K562 (cell line): Measurements from ENCODE around the gene INSIG1. TPM values are rescaled to one million over a fixed set of nuclear protein-coding genes. Genes with fewer than 3 reads are reported as not detected.

Experiments used
- ATF7 ChIP-seq: fragments of 450-650 bp; IDR thresholded peaks from 2 replicates; pipeline ENCODE4 v1.7.1; 2014; ENCODE audit warnings: mild to moderate bottlenecking, moderate library complexity
- CREM ChIP-seq: IDR thresholded peaks from 2 replicates; pipeline ENCODE4 v1.6.1; 2014; ENCODE audit warnings: antibody characterized with exemption, low read depth
- E2F8 ChIP-seq: fragments of 450-650 bp; IDR thresholded peaks from 2 replicates; pipeline ENCODE4 v1.7.1; 2018; ENCODE audit warnings: mild to moderate bottlenecking, low read depth; ENCODE audit not compliant: partially characterized antibody
- KLF13 ChIP-seq: fragments of 450-650 bp; IDR thresholded peaks from 2 replicates; pipeline ENCODE4 v1.6.1; 2016; ENCODE audit warnings: missing genetic modification characterization, low read depth, mild to moderate bottlenecking, missing compliant biosample characterization, moderate library complexity, borderline replicate concordance
- MYBL2 ChIP-seq, 2 experiments: fragments of 450-650 bp in 1 of 2; sonication (generic) in 1 of 2; formaldehyde crosslinking in 1 of 2; IDR thresholded peaks; 2 replicates each; pipeline versions ENCODE4 v1.6.1 to v1.8.1; 2017 to 2022; ENCODE audit warnings: borderline replicate concordance in 1 of 2, inconsistent platforms in 1 of 2, low read depth in 1 of 2, mild to moderate bottlenecking in 1 of 2, missing genetic modification reagents in 1 of 2, moderate library complexity in 1 of 2
- PRPF4 ChIP-seq: fragments of 200-400 bp; formaldehyde crosslinking; IDR thresholded peaks from one replicate; pipeline ENCODE4 v1.6.1; 2017; ENCODE audit warnings: low read length, low read depth, mild to moderate bottlenecking; ENCODE audit not compliant: insufficient read depth, poor library complexity, severe bottlenecking
- RBM22 ChIP-seq: fragments of 200-400 bp; formaldehyde crosslinking; IDR thresholded peaks from 2 replicates; pipeline ENCODE4 v1.6.1; 2018; ENCODE audit warnings: low read length, low read depth; ENCODE audit not compliant: poor library complexity, severe bottlenecking
- SMAD4 ChIP-seq: fragments of 250-450 bp; sonication (Bioruptor Pico); conservative IDR thresholded peaks from 2 replicates; pipeline ENCODE4 v1.8.0; 2021; ENCODE audit warnings: inconsistent platforms, mild to moderate bottlenecking, moderate library complexity
- STAT5A ChIP-seq: IDR thresholded peaks from 2 replicates; pipeline ENCODE4 v1.6.1; 2012; ENCODE audit warnings: low read length, inconsistent platforms, borderline replicate concordance
- STAT5B ChIP-seq: fragments of 250-450 bp; sonication (Bioruptor Pico); IDR thresholded peaks from 2 replicates; pipeline ENCODE4 v1.8.0; 2021; ENCODE audit warnings: mild to moderate bottlenecking, inconsistent platforms
- ZBTB2 ChIP-seq: fragments of 450-650 bp; IDR thresholded peaks from 2 replicates; pipeline ENCODE4 v1.6.1; 2016; ENCODE audit warnings: antibody characterized with exemption
- ZKSCAN1 ChIP-seq: fragments of 150-350 bp; IDR thresholded peaks from 2 replicates; pipeline ENCODE4 v1.6.1; 2016; ENCODE audit warnings: low read depth, low read length
- ZNF354B ChIP-seq: fragments of 250-450 bp; sonication (Bioruptor Pico); IDR thresholded peaks from 2 replicates; pipeline ENCODE4 v1.4.0; 2020
- polyA plus RNA-seq, 8 experiments: library from polyadenylated mRNA; depleted of rRNA in 4 of 8; stranded (reverse) in 5 of 8; unstranded in 3 of 8; fragments of >200 nt; fragmentation: Nextera tagmentation in 2 of 8; fragmentation: Illumina TruSeq in 1 of 8; extraction: Ambion mirVana in 2 of 8; extraction: Trizol in 1 of 8; gene quantifications; 2 replicates each; pipeline versions ENCODE4 v1.2.1 to v1.2.3, GENCODE V29; 2011 to 2014; ENCODE audit warnings: inconsistent platforms in 1 of 8, missing spikeins in 1 of 8
- total RNA-seq, 7 experiments: library from RNA; depleted of rRNA in 6 of 7; stranded (reverse); fragments of >200 nt in 6 of 7; fragmentation: Illumina TruSeq in 2 of 7; extraction: Trizol in 2 of 7; gene quantifications; 2 replicates each; pipeline versions ENCODE4 v1.2.1 to v1.2.3, GENCODE V29; 2011 to 2021; ENCODE audit warnings: low replicate concordance in 1 of 7
- TF ChIP-seq, protein P1 (sequence below): fragments of 250-450 bp; sonication (Bioruptor Pico); IDR thresholded peaks from 2 replicates; pipeline ENCODE4 v1.4.0; 2020; ENCODE audit warnings: borderline replicate concordance

Gene INSIG1
- total and polyA plus RNA-seq, 9 of the 15 experiments (the other 6 are each of a cell fraction or from before 2014, with no cell fraction given): 57.1 to 787 (median 238) TPM

- TF ChIP-seq, protein P1, sequence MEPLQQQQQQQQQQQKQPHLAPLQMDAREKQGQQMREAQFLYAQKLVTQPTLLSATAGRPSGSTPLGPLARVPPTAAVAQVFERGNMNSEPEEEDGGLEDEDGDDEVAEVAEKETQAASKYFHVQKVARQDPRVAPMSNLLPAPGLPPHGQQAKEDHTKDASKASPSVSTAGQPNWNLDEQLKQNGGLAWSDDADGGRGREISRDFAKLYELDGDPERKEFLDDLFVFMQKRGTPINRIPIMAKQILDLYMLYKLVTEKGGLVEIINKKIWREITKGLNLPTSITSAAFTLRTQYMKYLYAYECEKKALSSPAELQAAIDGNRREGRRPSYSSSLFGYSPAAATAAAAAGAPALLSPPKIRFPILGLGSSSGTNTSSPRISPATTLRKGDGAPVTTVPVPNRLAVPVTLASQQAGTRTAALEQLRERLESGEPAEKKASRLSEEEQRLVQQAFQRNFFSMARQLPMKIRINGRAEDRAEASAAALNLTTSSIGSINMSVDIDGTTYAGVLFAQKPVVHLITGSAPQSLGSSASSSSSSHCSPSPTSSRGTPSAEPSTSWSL (CRISPR knock-in tag): no peak
- TF ChIP-seq KLF13 (tag): no peak
- no peak for TF ChIP-seq STAT5A
- no peak; the same call in 1 of the 2 replicates for TF ChIP-seq ZBTB2
- TF ChIP-seq STAT5B (CRISPR knock-in tag): no peak
- TF ChIP-seq E2F8: no peak
- TF ChIP-seq ZKSCAN1: no peak
- no peak for TF ChIP-seq PRPF4
- TF ChIP-seq ATF7: no peak; the same call in 1 of the 2 replicates
- TF ChIP-seq CREM: 0 out of 2 replicates have a peak, but pooled peaks have one; percentile 58
- TF ChIP-seq RBM22: peak; percentile 26
- no peak for TF ChIP-seq SMAD4 (CRISPR knock-in tag)
- TF ChIP-seq MYBL2 (IDR thresholded peaks at IDR 0.05; ENCODE audit: low read depth): no peak
- no peak for TF ChIP-seq MYBL2 (CRISPR knock-in tag; IDR thresholded peaks at IDR 0.05; ENCODE audit: borderline replicate concordance)
- no peak for TF ChIP-seq ZNF354B (CRISPR knock-in tag)
These were observed 726 bp upstream of the INSIG1 start (continued) for GRCh38 chr7:155296788-155297516.
